ENCODE results near the gene DES.

DNA sequence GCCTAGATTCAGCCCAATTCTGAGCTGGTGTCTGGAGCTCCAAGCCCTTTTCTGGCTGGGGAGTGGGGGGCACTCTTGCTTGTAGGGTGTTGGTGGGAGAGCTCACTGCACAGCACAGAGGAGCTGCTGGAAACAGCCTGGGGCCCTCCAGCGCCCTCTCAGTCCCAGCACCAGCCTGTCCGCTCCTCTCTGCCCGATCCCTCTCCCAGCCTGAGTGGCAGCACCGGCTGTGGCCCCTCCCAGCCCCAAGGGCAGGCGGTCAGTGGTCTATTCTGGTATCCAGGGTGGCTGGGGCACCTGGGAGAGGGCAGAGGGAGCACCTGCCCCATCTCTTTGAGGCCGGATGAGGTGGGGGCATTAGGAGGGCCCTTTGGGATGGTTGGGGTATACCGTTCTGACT lies 13.2 kb upstream of the DES start:
- TF ChIP-seq GATA2 (IDR thresholded peaks at IDR 0.05; ENCODE audit: low read depth, low read length) (no peak), GATA3 (IDR thresholded peaks at IDR 0.05; ENCODE audit: low read depth, low read length) (no peak)

All from SH-SY5Y (cell line).